NB4 (cell line): ENCODE data around the gene TUT4.

Experiments used
- MYC ChIP-seq: IDR thresholded peaks from 2 replicates; pipeline ENCODE4 v1.6.1; 2011; ENCODE audit warnings: low read depth, low read length
- POLR2A ChIP-seq: IDR thresholded peaks from 2 replicates; pipeline ENCODE4 v1.6.1; 2011; ENCODE audit warnings: mild to moderate bottlenecking; ENCODE audit not compliant: insufficient read length; ENCODE audit errors: extremely low read depth
- TF ChIP-seq, protein P1 (sequence below): IDR thresholded peaks from 2 replicates; pipeline ENCODE4 v1.6.1; 2011; ENCODE audit warnings: low read depth, low read length
- TF ChIP-seq, protein P2 (sequence below): IDR thresholded peaks from one replicate; pipeline ENCODE4 v1.5.1; 2012; ENCODE audit warnings: low read depth, low read length

DNA sequence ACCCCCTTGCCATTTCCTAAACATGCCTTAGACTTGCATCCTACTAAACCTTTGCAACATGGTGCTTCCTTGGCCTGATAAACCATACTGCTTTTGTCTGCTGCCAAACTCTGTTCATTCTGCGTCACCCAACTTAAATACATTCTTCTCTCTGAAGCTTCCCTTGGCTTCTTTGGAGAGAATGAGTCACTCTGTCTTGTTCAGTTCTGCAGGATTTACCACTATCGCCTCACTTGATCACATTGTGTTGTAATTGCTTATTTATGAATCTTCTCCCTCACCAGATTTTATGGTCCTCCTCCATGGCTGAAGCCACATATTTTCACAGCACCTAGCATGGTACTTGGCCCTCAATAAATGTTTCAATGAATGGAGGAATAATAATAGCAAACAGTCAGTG, 21.7 kb upstream of the TUT4 start:
- TF ChIP-seq, protein P1, sequence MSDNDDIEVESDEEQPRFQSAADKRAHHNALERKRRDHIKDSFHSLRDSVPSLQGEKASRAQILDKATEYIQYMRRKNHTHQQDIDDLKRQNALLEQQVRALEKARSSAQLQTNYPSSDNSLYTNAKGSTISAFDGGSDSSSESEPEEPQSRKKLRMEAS, result no peak
- TF ChIP-seq POLR2A, result no peak
- TF ChIP-seq, protein P2, sequence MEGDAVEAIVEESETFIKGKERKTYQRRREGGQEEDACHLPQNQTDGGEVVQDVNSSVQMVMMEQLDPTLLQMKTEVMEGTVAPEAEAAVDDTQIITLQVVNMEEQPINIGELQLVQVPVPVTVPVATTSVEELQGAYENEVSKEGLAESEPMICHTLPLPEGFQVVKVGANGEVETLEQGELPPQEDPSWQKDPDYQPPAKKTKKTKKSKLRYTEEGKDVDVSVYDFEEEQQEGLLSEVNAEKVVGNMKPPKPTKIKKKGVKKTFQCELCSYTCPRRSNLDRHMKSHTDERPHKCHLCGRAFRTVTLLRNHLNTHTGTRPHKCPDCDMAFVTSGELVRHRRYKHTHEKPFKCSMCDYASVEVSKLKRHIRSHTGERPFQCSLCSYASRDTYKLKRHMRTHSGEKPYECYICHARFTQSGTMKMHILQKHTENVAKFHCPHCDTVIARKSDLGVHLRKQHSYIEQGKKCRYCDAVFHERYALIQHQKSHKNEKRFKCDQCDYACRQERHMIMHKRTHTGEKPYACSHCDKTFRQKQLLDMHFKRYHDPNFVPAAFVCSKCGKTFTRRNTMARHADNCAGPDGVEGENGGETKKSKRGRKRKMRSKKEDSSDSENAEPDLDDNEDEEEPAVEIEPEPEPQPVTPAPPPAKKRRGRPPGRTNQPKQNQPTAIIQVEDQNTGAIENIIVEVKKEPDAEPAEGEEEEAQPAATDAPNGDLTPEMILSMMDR, result no peak
- no peak for TF ChIP-seq MYC
